Glomerular visceral epithelial cell (primary cell): ENCODE data around the gene MRTFB.

Source experiments
- DNase-seq: peaks from one replicate; pipeline ENCODE4 v3.0.0-alpha.2; 2016; ENCODE audit errors: extremely low spot score

Gene MRTFB

DNA sequence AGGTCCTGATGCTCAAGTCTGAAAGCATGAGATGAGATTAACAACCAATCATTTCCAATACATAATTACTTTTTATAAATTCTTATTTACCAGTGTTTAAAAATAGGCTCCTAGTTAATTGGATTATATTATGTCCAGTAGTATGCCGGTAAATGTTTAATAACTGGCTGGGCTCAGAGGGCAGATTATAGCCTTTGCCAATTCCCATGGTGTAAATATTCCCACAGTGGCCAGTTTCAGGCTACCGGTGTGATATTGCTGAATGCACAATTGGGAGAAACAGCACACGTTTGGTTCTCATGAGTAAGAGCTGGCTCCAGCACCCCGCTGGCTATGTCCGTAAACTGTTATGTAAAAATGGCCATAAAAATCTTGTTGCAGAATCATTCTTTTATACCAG lies 167.6 kb downstream of the MRTFB start:
- no peak for DNase-seq

DNA sequence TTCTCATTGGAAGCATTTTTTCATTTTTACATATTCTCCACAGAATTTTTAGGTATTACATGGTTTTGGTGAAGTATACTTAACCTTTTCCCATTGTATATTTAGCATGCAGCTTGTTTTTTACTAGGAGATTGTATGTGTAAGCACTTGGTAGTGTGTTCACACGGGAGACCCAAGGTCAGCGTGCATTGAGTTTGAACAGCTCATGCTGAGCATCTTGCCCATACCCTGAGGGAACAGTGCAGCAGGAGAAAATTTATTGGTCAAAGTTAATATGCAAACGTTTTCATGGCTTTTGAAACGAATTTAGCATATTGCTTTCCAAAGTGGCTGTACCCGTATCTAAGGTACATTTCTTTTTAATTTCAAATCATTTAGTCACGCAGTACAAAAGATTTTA lies 168.7 kb downstream of the MRTFB start:
- no peak for DNase-seq

DNA sequence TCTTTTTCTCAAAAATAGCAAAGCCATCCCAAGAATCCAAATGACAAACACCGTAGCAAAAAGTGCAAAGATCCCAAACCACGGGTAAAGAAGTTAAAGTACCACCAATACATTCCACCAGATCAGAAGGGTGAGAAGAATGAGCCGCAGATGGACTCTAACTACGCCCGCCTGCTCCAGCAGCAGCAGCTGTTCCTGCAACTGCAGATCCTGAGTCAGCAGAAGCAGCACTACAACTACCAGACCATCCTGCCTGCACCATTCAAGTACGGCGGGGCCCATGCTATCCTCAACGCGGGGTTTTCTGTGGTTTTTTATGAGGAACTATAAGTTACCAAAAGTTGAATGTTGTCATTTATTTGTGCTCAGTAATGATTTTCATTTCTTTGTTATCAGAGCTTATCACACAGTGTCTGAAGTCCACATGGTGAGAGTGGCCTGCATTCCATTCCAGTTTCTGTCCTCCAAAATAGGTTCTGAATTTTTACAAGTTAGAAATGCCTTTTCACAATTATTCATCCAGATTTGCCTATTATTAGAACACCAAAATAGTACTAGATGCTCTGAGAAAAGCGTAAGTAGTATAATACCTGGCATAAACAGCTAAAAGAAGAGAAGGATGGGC lies 169.2 kb downstream of the MRTFB start:
- DNase-seq = no peak

DNA sequence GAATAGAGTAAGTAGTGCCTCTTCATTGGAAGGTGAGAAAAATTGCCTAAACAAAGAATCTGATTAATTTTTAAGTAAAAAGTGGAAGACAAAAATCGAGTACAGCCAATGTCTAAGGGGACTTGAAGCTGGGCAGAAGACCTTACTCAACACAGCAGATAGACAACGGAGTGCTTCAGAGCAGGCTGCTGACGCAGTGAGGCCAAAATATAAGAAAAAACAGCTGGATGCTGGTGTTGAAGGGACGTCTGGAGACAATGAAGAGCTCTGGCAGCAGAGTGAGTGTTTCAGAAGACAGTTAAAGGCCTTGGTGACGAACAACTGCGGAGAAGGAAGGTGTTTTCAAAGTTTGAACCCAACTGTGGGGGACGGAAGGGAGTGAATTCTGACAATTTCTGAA lies 169.8 kb downstream of the MRTFB start:
- DNase-seq = no peak

DNA sequence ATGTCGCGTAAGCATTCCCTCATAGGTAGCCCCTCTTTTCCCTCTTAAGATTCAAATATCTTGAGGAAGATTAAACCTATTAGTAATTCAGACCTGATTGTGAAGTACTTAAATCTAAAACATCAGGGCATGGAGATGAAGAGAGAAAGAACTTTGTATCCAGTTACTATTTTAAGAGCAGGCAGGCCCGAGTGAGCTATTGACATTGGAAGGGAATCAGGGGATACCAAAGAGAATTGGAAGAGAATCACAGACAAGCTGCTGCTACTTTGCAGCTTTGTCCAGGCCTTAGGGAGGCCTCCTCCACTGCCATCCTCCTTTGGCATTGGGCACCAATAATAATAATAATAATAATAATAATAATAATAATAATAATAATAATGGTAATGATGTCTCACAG lies 170.5 kb downstream of the MRTFB start:
- no peak for DNase-seq

DNA sequence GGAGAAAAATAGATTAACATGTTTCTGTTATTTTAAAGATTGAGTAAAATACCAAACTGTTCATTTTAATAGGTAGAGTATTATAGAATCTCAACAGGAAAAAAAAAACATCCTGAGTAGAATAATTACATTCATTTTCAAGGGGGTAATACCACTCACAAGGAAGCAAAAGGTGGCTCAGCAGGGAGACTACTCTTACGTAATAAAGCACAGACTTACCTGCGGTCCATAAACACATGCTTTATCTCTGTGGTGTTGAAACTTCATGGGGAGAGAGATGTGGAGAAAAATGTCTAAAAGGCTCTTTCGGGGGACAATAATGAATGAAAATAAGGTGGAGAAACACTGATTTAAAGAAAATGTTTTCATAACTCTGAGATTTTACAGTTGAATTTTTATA lies 171.7 kb downstream of the MRTFB start:
- no peak for DNase-seq

DNA sequence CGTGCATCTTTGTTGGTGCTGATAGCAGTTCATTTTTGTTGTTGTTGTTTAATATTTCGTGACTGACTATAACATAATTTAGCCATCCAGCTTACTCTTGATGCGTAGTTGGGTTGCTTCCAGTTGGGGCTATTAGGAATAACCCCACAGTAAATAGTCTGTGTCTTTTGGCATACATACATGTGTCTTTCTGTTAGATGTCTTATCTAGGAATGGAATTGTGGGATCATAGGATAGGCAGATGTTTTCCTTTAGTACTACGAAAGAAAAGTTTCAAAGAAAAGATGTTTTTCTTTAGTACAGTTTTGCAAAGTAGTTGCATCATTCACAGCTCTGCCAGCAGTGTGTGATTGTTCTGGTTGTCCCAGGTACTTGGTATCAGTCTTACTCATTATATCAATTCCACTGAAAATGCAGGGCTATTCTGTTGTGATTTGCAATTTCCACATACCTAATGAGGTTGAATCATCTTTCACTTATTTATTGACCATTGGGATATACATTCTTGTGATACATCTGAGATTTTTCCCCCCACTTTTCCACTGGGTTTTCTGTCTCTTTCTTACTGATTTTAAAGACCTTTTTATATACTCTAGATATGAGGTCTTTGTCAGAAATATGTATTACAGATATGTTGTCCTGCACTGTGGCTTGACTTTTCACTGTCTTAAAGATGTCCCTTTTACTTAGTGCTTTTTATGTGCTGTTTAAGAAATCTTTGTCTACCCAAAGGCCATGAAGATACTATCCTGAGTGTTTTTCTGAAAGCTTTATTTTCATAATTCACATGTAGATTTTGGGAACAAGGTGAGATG lies 173.3 kb downstream of the MRTFB start:
- DNase-seq = no peak

DNA sequence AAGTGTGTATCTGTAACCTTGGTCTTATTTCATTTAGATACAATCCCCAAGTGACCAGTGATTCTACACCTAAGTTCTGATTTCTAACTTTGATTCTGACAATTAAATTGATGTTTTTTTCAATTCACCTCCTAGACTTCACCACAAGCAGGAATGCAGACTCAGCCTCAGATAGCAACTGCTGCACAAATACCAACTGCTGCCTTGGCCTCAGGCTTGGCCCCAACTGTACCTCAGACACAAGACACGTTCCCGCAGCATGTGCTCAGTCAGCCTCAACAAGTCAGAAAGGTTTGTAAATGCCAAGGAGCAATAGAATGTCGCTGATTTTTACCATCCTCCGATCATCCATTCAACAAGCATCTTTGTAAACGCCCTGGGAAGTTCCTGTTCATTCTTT lies 177.7 kb downstream of the MRTFB start:
- DNase-seq = no peak

DNA sequence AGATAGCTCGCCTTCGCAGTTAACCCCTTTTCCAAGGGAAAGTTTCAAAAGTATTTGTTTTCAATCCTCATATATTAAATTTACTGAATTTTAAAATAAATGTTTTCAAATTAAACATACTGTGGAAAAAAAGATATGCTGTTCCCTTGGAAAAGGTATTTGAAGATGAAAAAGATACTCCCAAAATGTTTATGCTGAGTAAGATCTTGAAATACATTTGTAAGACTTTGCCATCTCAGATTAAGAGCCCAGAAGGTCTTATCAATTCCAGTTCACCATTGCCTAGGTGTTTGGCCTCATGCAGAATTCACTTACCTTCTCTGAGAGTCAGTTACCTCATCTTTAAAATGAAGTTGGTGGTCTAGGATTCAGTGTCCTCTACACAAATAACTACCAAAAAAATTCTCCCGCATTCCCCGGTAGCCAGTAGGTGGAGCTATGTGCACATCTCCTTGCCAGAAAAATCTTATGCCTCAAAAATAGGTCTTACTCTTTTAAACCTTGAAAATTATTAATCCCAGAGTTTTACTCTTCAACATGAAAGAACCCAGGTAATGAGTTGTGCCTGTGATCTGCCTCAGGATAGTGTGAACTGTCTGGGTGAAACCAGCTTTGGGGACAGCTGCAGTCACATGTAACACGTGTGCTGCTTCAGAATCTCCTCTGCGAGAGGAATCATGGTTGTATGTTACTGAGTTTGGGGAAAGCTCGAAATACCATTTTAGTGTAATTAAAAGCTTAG lies 178.3 kb downstream of the MRTFB start:
- DNase-seq = peak; percentile 41

DNA sequence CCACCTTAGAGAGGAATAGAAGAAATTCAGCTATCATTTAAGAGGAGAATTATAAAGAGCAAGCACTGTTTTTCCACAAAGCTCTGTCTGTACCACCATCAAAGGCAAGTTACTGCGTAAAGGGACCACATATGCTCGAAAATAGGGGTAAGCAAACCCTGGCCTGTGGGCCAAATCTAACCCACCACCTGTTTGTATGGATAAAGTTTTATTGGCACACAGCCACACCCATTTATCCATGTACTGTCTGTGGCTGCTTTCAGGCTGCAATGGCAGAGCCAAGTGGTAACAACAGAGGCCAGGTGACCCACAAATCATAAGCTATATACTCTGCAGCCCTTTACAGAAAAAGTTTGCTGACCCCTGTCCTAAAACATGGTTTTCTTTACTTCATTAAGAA lies 180.3 kb downstream of the MRTFB start:
- no peak for DNase-seq

DNA sequence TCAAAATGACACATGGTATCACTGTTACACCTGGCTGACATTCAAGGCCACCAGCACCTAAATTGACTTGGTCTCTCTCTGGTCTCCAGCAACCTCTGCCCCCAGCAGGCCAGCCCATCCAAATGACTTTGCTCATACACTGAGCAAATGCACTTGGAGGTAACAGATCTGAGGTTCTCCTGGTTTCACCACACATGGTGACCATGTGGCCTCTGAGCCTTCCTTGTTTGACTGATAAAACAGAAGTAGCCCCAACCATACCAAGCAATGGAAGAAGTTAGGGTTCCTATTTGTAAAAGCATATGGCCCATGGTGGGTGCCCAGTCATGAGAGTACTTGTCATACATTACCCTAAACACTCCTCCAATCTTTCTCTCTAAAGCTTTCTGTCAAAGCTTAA lies 181.7 kb downstream of the MRTFB start:
- no peak for DNase-seq

DNA sequence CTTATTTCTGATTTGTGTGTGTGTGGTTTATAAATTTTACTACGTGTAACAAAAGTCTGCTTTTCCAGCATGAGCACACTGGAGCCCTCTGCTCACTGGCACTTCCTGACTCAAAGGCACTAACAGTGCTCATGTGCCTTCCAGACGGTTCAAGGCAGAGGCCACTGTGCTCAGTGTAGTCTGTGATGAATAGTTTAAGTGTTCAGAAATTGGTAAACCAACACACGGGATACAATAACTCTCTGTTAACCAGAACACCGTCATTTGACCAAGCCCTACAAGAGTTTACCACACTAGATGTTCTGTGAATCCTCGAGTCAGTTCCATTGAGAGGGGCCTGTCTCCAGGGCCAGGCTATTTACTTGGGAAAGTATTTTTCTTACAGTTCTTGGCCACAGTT lies 191.9 kb downstream of the MRTFB start:
- no peak for DNase-seq

DNA sequence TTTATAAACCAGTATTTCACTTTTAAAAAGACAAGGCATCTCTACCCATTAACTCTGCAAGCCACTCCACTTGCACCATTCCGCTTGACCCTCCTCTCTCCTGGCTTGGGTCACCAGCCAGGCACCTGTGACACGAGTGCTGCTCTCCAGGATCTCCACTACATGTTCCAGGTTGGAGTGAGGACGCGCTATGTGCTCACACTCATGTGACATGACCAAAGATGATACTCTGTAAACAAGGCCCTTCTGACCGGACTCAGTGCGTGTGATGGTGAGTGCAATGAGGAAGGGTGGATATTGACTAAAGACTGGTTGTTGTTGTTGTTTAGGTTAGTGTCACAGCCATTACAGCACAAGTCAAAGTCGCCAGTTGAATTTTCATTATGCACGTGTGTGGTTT lies 192.7 kb downstream of the MRTFB start:
- no peak for DNase-seq

DNA sequence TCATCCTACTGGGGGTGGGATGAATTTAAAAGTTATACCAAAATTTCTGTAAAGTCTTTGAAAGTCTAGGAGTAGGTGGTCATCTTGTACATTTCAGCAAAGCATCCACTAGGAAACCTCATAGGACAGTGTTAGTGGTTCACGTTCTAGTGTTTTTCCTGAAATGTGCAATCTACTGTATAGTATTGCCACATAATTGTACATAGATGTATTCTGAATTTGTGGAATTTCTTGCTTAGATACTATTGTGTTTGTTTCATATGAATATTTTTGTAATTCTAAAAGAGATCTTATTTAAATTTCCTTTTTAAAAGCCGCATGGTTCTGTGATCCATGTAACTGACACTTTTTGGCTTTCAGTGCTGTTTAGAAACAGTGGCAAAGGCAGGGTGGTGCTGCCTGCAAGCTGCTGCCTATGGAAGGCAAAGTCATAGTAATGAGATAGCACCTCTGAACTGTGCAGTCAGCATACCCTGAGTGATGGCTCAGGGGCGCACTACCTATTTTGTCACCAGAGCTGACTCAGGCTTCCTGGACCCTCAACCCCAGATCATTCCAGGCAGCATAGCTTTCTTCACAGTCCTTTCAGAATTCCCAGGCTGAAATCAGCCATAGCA lies 193.3 kb downstream of the MRTFB start:
- no peak for DNase-seq

DNA sequence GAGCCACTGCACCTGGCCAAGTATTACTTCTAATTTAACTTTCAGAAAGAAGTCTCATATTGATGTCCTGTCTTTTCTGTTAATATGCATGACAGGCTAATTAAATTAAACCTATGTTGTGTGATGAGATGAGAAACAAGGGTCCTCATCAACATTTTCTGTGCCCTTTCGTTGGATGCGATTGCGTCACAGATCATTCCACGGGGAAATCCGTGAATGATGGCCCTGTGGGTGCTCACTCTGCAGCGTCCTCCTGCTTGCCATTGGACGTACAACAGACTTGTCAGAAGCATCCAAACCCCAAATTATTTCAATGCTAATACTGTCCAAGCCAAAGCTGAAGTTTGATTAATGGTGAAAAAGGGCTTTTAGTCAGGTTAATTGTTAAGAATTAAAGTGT lies 197.0 kb downstream of the MRTFB start:
- no peak for DNase-seq

DNA sequence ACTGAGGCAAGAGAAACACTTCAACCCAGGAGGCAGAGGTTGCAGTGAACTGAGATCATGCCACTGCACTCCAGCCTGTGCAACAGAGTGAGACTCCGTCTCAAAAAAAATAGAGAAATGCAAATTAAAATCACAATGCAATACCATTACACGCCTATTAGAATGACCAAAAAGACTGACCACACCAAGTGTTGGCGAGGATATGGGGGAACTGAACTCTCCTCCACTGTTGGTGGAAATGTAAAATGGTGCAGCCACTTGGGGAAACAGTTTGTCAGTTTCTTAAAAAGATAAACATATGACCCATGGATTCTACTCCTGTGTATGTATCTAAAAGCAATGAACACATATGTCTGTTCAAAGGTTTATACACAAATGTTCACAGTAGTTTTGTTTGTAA lies 204.8 kb downstream of the MRTFB start:
- no peak for DNase-seq

DNA sequence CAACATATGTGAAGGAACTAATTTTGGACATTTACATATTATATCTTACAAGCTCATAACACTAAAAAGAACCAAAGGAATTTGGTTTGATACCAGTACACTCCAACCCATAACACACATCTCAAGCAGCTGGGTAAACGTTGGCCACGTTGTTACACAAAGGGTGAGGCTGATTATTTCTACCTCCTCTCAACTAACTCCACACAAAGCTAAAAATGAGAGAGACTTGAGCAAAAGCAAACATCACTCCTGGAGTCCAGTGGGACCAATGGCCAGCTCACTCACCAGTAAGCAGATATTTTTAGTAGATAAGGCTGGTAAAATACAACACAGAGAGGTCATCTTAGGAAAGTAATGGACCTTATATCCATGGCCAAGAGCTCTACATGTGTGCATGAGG lies 207.6 kb downstream of the MRTFB start:
- DNase-seq = no peak

DNA sequence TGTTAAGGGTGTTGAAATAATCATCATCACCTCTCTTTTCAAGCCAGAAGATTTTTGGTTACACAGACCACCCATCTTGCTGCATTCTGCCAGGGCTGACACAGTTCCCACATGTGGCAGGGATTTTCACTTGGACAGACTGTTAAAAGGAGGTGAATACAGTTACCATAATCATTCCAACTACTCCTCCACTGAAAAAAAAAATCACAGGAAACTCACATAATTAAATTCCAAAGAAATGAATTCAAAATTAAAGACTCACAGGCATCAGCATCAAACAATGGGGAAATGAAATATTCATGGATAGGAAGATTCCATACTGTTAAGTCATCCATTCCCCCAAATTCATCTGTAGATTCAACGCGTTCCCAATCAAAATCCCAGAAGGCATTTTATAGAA lies 209.4 kb downstream of the MRTFB start:
- DNase-seq = no peak

DNA sequence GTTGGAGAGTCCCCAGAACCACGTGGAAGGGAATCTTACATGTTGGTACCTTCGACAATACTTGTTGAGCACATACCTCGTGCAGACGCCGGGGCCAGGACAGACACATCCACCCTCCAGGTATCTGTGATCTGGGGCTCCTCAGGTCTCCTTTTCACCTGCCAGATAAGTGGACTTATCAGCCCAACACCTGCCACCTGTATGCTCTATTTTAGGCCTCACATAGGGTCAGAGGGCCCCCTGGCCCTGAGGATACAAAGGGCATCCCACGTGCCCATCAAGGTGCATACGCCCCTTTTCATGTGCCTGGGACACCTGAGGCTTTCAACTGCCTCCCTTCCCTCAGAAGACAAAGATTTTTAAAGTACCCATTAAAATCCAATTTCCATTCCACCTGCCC lies 212.7 kb downstream of the MRTFB start:
- no peak for DNase-seq

DNA sequence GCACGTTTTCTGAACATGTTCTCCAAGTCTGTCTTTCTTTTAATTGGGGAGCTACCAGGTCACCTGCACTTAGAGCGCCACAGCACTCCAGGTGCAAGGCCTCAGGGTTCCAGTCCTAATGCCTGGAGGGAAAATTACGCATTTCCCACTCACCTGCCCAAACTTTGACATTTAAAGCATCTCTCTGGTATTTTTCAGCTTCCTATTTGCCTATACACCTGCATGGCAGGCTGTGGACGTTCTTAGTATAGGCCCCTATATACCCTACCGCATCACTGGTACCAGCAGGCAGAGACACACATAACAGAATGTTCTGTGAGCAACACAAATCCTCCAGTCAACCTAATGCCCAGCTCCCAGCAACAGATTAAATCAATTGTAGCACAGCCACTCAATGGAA lies 213.3 kb downstream of the MRTFB start:
- DNase-seq = no peak

DNA sequence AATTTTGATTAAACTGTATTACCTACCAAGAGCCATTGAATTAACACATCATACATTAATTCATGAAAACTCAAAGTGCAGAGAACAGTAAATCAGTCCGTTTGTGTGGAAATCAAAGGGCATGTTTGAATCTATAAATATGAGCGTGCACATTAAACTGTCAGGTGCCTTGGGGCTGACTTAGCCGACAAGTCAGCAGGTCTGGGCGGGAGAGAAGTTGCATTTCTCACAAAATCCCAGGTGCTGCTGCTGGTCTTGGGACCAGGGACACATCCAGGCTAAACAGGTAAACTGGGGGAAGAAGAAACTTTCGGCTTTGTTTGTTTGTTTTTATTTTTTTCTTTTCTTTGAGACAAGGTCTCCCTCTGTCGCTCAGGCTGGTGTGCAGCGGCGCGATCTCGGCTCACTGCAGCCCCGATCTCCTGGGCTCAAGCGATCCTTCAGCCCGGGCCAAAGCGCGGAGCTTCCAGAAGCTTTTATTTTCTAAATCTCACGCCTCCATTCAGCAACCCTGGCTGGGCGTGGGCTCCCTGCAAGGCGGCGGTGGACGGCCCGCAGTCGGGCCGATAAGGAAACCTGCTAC lies 213.9 kb downstream of the MRTFB start:
- no peak for DNase-seq
